HepG2 (cell line): ENCODE data around the gene SYNJ2. TPM values are rescaled to one million over a fixed set of nuclear protein-coding genes. Genes with fewer than 3 reads are reported as not detected.

Experiments
- E2F2 ChIP-seq: sonication (generic); formaldehyde crosslinking; IDR thresholded peaks from 2 replicates; pipeline ENCODE4 v1.4.0; 2020; ENCODE audit warnings: missing genetic modification reagents, borderline replicate concordance
- FIP1L1 ChIP-seq: fragments of 200-400 bp; formaldehyde crosslinking; IDR thresholded peaks from 2 replicates; pipeline ENCODE4 v1.6.1; 2018; ENCODE audit warnings: low read depth, mild to moderate bottlenecking, low read length, moderate library complexity, borderline replicate concordance; ENCODE audit not compliant: insufficient read depth
- NCOR1 ChIP-seq: fragments of 200-600 bp; sonication (generic); IDR thresholded peaks from 2 replicates; pipeline ENCODE4 v1.7.0; 2017; ENCODE audit warnings: antibody characterized with exemption, low read length, borderline replicate concordance
- STAG1 ChIP-seq: sonication (generic); formaldehyde crosslinking; IDR thresholded peaks from 2 replicates; pipeline ENCODE4 v1.4.0; 2020; ENCODE audit warnings: missing genetic modification reagents
- ZNF318 ChIP-seq: sonication (generic); formaldehyde crosslinking; IDR thresholded peaks from 2 replicates; pipeline ENCODE4 v1.4.0; 2020; ENCODE audit warnings: mild to moderate bottlenecking, missing genetic modification reagents
- ZNF407 ChIP-seq: sonication (generic); formaldehyde crosslinking; IDR thresholded peaks from one replicate; pipeline ENCODE4 v1.5.1; 2020; ENCODE audit warnings: mild to moderate bottlenecking, missing genetic modification reagents; ENCODE audit errors: not compliant biosample characterization
- ZNF512B ChIP-seq: sonication (generic); formaldehyde crosslinking; IDR thresholded peaks from 2 replicates; pipeline ENCODE4 v1.5.1; 2020; ENCODE audit warnings: missing genetic modification reagents, mild to moderate bottlenecking, borderline replicate concordance
- polyA plus RNA-seq, 8 experiments: library from polyadenylated mRNA; depleted of rRNA in 3 of 8; stranded (reverse) in 7 of 8; unstranded in 1 of 8; fragments of >200 nt; fragmentation: Illumina TruSeq in 4 of 8; extraction: Trizol in 4 of 8; gene quantifications; 2 replicates each; pipeline versions ENCODE4 v1.2.1 to v1.2.3, GENCODE V29; 2011 to 2016; ENCODE audit warnings: low read depth in 4 of 8, missing spikeins in 1 of 8, mixed read lengths in 1 of 8; ENCODE audit not compliant: insufficient read depth in 1 of 8
- total RNA-seq, 5 experiments: library from RNA; depleted of rRNA; stranded (reverse); fragments of >200 nt; fragmentation: Illumina TruSeq; extraction: Trizol; gene quantifications; 2 replicates each; pipeline ENCODE4 v1.2.3, GENCODE V29; 2016; ENCODE audit warnings: low read depth in 1 of 5

SYNJ2 gene
- total and polyA plus RNA-seq, 2 of the 13 experiments (the other 11 are each of a cell fraction or from before 2014, with no cell fraction given), result 39.1 to 57.6 TPM

DNA sequence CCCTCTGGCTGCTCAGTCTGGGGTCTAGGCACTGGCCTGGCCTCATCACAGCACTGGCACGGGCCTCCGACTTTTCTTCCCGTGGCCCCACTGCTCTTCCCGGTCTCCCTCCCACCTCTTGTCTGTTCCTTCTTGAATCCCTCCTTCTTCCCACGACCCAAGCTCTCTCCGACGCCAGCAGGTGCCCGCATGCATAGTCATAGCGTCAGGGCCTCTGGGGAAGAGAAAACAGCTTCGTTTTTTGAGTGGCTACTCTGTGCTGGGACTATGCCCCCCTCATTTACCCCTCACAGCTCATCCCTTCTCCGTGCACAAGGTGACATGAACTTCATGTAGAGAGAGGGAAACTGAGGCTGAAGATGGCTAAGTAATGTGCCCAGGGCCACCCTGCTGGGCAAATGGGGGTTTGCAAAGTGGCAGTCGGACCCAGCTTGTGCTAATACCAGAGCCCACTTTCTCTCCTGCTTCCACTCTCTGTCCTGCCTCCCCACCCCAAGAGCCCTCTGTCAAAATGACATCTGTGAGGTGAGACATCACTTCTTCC is 59.2 kb downstream of the SYNJ2 start (continued):
- TF ChIP-seq ZNF407 (CRISPR knock-in tag), result no peak
- TF ChIP-seq FIP1L1, result no peak
- TF ChIP-seq ZNF318 (CRISPR knock-in tag), result no peak
- TF ChIP-seq STAG1 (CRISPR knock-in tag), result no peak
- no peak for TF ChIP-seq NCOR1
- peak; percentile 1; the same call in 1 of the 2 replicates for TF ChIP-seq E2F2 (CRISPR knock-in tag)
- no peak for TF ChIP-seq ZNF512B
